K562 (cell line): ENCODE results near the gene KCNK7. TPM values are rescaled to one million over a fixed set of nuclear protein-coding genes. Genes with fewer than 3 reads are reported as not detected.

Experiments
- ADNP ChIP-seq: fragments of 200-800 bp; sonication (Bioruptor generic); IDR thresholded peaks from 2 replicates; pipeline ENCODE4 v1.6.1; 2016; ENCODE audit warnings: missing genetic modification characterization, missing compliant biosample characterization
- ARID1B ChIP-seq: fragments of 450-650 bp; IDR thresholded peaks from 2 replicates; pipeline ENCODE4 v1.6.1; 2016; ENCODE audit warnings: antibody characterized with exemption, mild to moderate bottlenecking, inconsistent platforms
- BCOR ChIP-seq: fragments of 450-650 bp; IDR thresholded peaks from 2 replicates; pipeline ENCODE4 v1.6.1; 2016
- EP400 ChIP-seq: fragments of 450-650 bp; IDR thresholded peaks from 2 replicates; pipeline ENCODE4 v1.6.1; 2017; ENCODE audit warnings: antibody characterized with exemption, mild to moderate bottlenecking, moderate library complexity
- ERF ChIP-seq: fragments of 450-650 bp; formaldehyde crosslinking; IDR thresholded peaks from 2 replicates; pipeline ENCODE4 v1.4.0; 2020; ENCODE audit warnings: mild to moderate bottlenecking, mixed read lengths
- FOXM1 ChIP-seq, 2 experiments: fragments of 450-650 bp in 1 of 2; sonication (generic) in 1 of 2; formaldehyde crosslinking in 1 of 2; IDR thresholded peaks; 2 replicates each; pipeline versions ENCODE4 v1.6.1 to v1.9.0; 2017 to 2022; ENCODE audit warnings: low read depth in 2 of 2, mild to moderate bottlenecking in 2 of 2, missing genetic modification reagents in 1 of 2, moderate library complexity in 1 of 2
- GATAD2A ChIP-seq: fragments of 450-650 bp; IDR thresholded peaks from 2 replicates; pipeline ENCODE4 v1.6.1; 2017
- JUND ChIP-seq, 2 experiments: IDR thresholded peaks; 2 replicates in 1 of 2; 3 replicates in 1 of 2; pipeline ENCODE4 v1.6.1; 2011; ENCODE audit warnings: borderline replicate concordance in 2 of 2, low read depth in 2 of 2, low read length in 2 of 2, improper control_type of control experiment in 1 of 2, missing biosample characterization in 1 of 2, missing genetic modification characterization in 1 of 2, missing genetic modification reagents in 1 of 2
- KAT7 ChIP-seq: sonication (generic); formaldehyde crosslinking; IDR thresholded peaks from 2 replicates; pipeline ENCODE4 v1.8.0; 2022; ENCODE audit warnings: missing genetic modification reagents, mild to moderate bottlenecking, borderline replicate concordance
- RCOR1 ChIP-seq, 2 experiments: IDR thresholded peaks; 2 replicates each; pipeline ENCODE4 v1.6.1; 2012; ENCODE audit warnings: low read depth in 2 of 2, low read length in 2 of 2, borderline replicate concordance in 1 of 2, improper control_type of control experiment in 1 of 2
- SAFB ChIP-seq: fragments of 200-400 bp; formaldehyde crosslinking; IDR thresholded peaks from 2 replicates; pipeline ENCODE4 v1.6.1; 2017; ENCODE audit warnings: low read depth, low read length, borderline replicate concordance
- SMC3 ChIP-seq: conservative IDR thresholded peaks from 2 replicates; pipeline ENCODE4 v1.6.1; 2011; ENCODE audit warnings: low read depth, low read length, improper control_type of control experiment; ENCODE audit not compliant: insufficient read depth
- SUPT5H ChIP-seq: fragments of 450-650 bp; IDR thresholded peaks from 2 replicates; pipeline ENCODE4 v1.6.1; 2016
- XRCC5 ChIP-seq: fragments of 200-400 bp; formaldehyde crosslinking; IDR thresholded peaks from 2 replicates; pipeline ENCODE4 v1.6.1; 2017; ENCODE audit warnings: low read depth, mild to moderate bottlenecking, low read length
- ZC3H8 ChIP-seq: fragments of 450-650 bp; IDR thresholded peaks from 2 replicates; pipeline ENCODE4 v1.6.1; 2017
- ZFP1 ChIP-seq: fragments of 450-650 bp; formaldehyde crosslinking; IDR thresholded peaks from 2 replicates; pipeline ENCODE4 v1.4.0; 2020; ENCODE audit warnings: mild to moderate bottlenecking, mixed read lengths
- ZNF444 ChIP-seq: fragments of 250-450 bp; sonication (Bioruptor Pico); IDR thresholded peaks from 2 replicates; pipeline ENCODE4 v1.4.0; 2020; ENCODE audit warnings: mild to moderate bottlenecking, moderate library complexity
- polyA plus RNA-seq, 8 experiments: library from polyadenylated mRNA; depleted of rRNA in 4 of 8; stranded (reverse) in 5 of 8; unstranded in 3 of 8; fragments of >200 nt; fragmentation: Nextera tagmentation in 2 of 8; fragmentation: Illumina TruSeq in 1 of 8; extraction: Ambion mirVana in 2 of 8; extraction: Trizol in 1 of 8; gene quantifications; 2 replicates each; pipeline versions ENCODE4 v1.2.1 to v1.2.3, GENCODE V29; 2011 to 2014; ENCODE audit warnings: inconsistent platforms in 1 of 8, missing spikeins in 1 of 8
- total RNA-seq, 7 experiments: library from RNA; depleted of rRNA in 6 of 7; stranded (reverse); fragments of >200 nt in 6 of 7; fragmentation: Illumina TruSeq in 2 of 7; extraction: Trizol in 2 of 7; gene quantifications; 2 replicates each; pipeline versions ENCODE4 v1.2.1 to v1.2.3, GENCODE V29; 2011 to 2021; ENCODE audit warnings: low replicate concordance in 1 of 7
- TF ChIP-seq, protein P1 (sequence below): IDR thresholded peaks from 2 replicates; pipeline ENCODE4 v1.6.1; 2014; ENCODE audit warnings: antibody characterized with exemption
- TF ChIP-seq, protein P2 (sequence below), 2 experiments: fragments of 450-650 bp in 1 of 2; sonication (generic) in 1 of 2; formaldehyde crosslinking in 1 of 2; IDR thresholded peaks; 2 replicates each; pipeline versions ENCODE4 v1.7.1 to v1.9.0; 2016 to 2022; ENCODE audit warnings: inconsistent platforms in 1 of 2, mild to moderate bottlenecking in 1 of 2, missing genetic modification reagents in 1 of 2

Gene KCNK7
- total and polyA plus RNA-seq, 9 of the 15 experiments (the other 6 are each of a cell fraction or from before 2014, with no cell fraction given): 0.07 to 0.40 TPM; not detected in 7

DNA sequence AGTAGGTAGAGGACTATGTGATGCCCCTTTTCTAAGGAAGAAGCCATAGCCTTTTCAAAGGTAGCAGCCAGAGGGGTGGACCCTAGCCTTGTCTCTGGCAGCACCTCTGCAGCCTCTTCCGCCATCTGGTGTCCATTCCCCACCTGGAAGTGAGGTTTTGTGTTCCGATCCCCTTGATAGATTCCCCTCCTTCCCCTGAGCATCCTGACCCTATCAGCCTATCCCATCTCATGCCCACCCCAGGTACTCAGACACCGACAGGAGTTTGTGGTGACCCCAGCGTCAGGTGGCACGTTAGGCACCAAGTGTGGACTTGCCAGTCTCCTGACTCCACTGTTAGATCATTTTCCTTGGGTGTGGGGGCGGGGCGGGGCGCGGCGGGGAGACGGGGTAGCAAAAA is 23.7 kb downstream of the KCNK7 start (continued):
- TF ChIP-seq, protein P1, sequence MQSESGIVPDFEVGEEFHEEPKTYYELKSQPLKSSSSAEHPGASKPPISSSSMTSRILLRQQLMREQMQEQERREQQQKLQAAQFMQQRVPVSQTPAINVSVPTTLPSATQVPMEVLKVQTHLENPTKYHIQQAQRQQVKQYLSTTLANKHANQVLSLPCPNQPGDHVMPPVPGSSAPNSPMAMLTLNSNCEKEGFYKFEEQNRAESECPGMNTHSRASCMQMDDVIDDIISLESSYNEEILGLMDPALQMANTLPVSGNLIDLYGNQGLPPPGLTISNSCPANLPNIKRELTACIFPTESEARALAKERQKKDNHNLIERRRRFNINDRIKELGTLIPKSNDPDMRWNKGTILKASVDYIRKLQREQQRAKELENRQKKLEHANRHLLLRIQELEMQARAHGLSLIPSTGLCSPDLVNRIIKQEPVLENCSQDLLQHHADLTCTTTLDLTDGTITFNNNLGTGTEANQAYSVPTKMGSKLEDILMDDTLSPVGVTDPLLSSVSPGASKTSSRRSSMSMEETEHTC: no peak
- TF ChIP-seq, protein P2, sequence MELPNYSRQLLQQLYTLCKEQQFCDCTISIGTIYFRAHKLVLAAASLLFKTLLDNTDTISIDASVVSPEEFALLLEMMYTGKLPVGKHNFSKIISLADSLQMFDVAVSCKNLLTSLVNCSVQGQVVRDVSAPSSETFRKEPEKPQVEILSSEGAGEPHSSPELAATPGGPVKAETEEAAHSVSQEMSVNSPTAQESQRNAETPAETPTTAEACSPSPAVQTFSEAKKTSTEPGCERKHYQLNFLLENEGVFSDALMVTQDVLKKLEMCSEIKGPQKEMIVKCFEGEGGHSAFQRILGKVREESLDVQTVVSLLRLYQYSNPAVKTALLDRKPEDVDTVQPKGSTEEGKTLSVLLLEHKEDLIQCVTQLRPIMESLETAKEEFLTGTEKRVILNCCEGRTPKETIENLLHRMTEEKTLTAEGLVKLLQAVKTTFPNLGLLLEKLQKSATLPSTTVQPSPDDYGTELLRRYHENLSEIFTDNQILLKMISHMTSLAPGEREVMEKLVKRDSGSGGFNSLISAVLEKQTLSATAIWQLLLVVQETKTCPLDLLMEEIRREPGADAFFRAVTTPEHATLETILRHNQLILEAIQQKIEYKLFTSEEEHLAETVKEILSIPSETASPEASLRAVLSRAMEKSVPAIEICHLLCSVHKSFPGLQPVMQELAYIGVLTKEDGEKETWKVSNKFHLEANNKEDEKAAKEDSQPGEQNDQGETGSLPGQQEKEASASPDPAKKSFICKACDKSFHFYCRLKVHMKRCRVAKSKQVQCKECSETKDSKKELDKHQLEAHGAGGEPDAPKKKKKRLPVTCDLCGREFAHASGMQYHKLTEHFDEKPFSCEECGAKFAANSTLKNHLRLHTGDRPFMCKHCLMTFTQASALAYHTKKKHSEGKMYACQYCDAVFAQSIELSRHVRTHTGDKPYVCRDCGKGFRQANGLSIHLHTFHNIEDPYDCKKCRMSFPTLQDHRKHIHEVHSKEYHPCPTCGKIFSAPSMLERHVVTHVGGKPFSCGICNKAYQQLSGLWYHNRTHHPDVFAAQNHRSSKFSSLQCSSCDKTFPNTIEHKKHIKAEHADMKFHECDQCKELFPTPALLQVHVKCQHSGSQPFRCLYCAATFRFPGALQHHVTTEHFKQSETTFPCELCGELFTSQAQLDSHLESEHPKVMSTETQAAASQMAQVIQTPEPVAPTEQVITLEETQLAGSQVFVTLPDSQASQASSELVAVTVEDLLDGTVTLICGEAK (IDR thresholded peaks at IDR 0.05): 0 out of 2 replicates have a peak, but pooled peaks have one; percentile 19
- TF ChIP-seq, protein P2 (CRISPR knock-in tag; IDR thresholded peaks at IDR 0.05): no peak
- no peak for TF ChIP-seq ZFP1 (CRISPR knock-in tag)
- 0 out of 2 replicates have a peak, but pooled peaks have one; percentile 9 for TF ChIP-seq ARID1B
- no peak for TF ChIP-seq GATAD2A
- no peak for TF ChIP-seq ERF
- TF ChIP-seq ADNP: no peak
- TF ChIP-seq EP400: peak; percentile 20; the same call in 1 of the 2 replicates
- 0 out of 2 replicates have a peak, but pooled peaks have one; percentile 22 for TF ChIP-seq SUPT5H
- TF ChIP-seq KAT7: no peak
- 0 out of 2 replicates have a peak, but pooled peaks have one; percentile 13 for TF ChIP-seq JUND (IDR thresholded peaks at IDR 0.05; ENCODE audit: borderline replicate concordance, low read depth, low read length)
- no peak for TF ChIP-seq JUND (tag; IDR thresholded peaks at IDR 0.05; ENCODE audit: borderline replicate concordance, low read depth, low read length)
- TF ChIP-seq SAFB: no peak
- peak; percentile 66 for TF ChIP-seq SMC3
- TF ChIP-seq ZNF444 (CRISPR knock-in tag): no peak
- TF ChIP-seq FOXM1 (IDR thresholded peaks at IDR 0.05; ENCODE audit: low read depth): no peak
- 0 out of 2 replicates have a peak, but pooled peaks have one; percentile 12 for TF ChIP-seq FOXM1 (CRISPR knock-in tag; IDR thresholded peaks at IDR 0.05; ENCODE audit: low read depth)
- 0 out of 2 replicates have a peak, but pooled peaks have one; percentile 30 for TF ChIP-seq XRCC5
- 0 out of 4 replicates have a peak, but pooled peaks of 1 of the 2 experiments have one; percentile 20 for TF ChIP-seq RCOR1 (IDR thresholded peaks at IDR 0.05; ENCODE audit: borderline replicate concordance in 1 of 2, low read depth in 2 of 2, low read length in 2 of 2)
- TF ChIP-seq ZC3H8: no peak
- peak; percentile 25; the same call in 1 of the 2 replicates for TF ChIP-seq BCOR
